Inflammatory macrophage treated with lipopolysaccharide for 4 hours (primary cell): ENCODE data around the gene GLG1.
"Not testable (repeated sequence)": the region's sequence is repeated elsewhere in the genome, so short reads cannot be mapped to it uniquely, and the experiment has no call there.

Source experiments
- DNase-seq: peaks from one replicate; pipeline ENCODE4 v3.0.0-alpha.2; 2020

Gene GLG1

GRCh38 chr16:74524926-74525325 is 82.0 kb downstream of the GLG1 start:
- DNase-seq: no peak

GRCh38 chr16:74524117-74524516 is 82.8 kb downstream of the GLG1 start:
- DNase-seq: no peak

DNA sequence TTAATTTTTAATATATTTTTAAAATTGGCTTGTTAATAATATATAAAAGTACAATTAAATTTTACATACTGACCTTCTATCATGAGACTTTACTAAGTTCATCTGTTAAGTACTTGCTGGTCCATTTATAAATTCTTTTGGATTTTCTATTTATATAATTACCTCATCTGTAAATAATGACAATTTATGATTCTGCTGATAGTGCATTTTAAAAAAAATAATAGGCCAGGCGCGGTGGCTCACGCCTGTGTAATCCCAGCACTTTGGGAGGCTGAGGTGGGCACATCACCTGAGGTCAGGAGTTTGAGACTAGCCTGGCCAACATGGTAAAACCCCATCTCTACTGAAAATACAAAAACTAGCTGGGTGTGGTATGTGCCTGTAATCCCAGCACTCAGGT is 83.2 kb downstream of the GLG1 start:
- not testable (repeated sequence) for DNase-seq

GRCh38 chr16:74522160-74522559 is 84.8 kb downstream of the GLG1 start:
- no peak for DNase-seq

DNA sequence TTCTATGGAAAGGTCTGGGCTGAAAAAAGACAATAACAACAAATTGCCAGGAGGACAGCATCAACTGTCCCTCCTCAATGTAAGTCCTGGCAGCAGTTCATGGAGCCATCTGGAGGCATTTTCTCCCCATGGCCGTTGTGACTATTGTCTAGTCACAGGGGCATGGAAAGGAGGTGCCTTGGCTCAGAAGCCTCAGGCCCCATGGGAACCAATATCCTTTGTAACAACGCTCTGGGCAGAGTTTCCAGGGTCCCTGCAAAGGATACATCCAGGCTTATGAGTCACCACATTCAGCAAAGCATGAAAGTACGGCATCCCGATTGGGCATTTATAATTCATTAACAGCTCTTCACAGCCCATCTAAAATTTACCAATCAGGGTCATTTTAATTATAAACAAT is 85.2 kb downstream of the GLG1 start:
- DNase-seq: no peak

DNA sequence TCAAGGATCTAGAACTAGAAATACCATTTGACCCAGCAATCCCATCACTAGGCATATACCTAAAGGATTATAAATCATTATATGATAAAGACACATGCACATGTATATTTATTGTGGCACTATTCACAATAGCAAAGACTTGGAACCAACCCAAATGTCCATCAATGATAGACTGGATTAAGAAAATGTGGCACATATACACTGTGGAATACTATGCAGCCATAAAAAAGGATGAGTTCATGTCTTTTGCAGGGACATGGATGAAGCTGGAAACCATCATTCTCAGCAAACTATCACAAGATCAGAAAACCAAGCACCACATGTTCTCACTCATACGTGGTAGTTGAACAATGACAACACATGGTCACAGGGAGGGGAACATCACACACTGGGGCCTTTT is 88.0 kb downstream of the GLG1 start:
- not testable (repeated sequence) for DNase-seq

- DNase-seq: no peak
Measured at GRCh38 chr16:74511961-74512360, 95.0 kb downstream of the GLG1 start.

DNA sequence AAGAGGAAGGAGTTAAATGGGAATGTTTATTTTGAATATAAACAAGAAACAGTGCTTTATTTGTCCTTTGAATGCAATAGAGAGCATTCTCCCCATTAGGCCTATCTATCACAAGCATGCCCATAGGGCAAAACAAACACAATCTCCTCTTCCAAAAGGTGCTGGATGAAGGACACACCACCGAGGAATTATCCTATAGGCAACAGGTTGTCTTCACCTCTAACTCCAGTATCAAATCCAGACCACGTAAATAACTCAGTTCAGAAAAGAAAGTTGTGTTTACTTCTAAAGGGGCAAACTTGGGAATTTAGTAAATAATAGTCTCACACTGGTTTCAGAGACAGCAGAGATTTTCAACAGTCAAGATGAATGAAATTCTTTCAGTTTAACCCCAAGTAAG is 101.9 kb downstream of the GLG1 start:
- no peak for DNase-seq

DNA sequence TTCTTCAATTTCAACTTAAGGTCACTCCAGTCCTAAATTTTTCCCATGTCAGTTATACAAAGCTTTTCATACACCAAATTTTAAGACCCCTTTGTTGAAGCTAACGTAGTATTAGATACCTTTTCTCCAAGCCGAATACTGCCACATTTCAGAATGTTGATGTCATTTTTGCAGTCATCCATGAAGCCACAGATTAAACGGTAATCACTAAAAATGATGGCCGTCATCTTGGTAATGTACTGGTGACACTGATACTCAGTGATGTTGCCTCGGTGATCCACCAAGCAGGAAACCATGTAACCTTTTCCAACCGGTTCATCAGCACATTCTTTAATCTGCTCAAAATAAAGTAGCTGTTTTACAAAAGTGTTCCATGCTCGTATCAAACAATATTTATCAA is 103.5 kb downstream of the GLG1 start:
- no peak for DNase-seq

- no peak for DNase-seq
Measured at GRCh38 chr16:74501484-74502478, 105.1 kb downstream of the GLG1 start.

DNA sequence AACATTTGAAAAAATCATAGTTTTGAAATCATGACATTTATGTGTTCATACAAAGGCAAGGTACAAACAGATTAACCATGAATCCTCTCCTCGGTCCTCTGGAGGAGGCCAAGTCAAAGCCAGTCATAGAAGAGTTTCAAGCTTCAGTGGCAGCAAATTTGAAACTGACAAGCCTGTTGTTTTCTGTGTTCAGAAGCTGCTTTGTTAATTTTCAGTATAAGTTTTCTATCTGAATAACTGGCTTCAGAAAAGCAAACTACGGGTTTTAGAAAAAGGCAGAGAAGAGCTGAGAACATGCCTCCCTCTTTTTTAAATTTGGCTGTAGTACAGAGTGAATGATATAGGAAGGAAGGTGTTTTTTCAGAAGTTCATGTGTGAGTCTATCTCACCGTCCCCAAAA is 106.0 kb downstream of the GLG1 start:
- DNase-seq: no peak

DNA sequence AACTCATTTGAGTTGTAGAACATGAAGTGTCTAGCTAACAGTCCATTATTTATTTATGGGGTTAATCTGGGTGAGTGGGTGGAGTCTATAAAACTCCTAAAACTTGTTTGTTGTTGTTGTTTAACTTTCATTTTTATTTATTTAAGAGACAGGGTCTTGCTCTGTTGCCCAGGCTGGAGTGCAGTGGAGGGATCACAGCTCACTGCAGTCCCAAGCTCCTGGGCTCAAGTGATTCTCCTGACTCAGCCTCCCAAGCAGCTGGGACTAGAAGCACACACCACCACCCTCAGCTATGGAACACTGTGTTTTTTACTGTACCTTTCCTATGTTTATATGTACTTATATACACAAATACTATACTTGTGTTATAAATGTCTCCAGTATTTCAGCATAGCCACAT is 107.8 kb downstream of the GLG1 start:
- no peak for DNase-seq

DNA sequence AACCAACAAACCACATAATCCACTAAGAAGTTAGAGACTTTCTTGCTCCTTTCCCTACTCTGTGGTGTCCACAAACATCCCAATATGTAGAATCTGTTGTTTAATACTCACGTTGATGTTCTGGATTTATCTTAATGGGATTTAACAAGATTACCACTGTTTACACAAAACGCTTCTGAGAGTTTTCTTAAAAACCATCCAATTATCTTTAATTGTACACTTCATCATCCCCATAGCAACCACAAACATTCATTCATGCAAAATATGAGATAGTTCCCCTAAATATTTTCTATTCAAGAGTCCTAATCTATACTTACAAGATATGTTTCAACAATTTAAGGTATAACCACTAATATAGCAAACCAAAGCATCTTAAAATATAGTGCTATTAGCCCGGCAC is 109.2 kb downstream of the GLG1 start:
- DNase-seq: no peak

GRCh38 chr16:74496054-74496453 is 110.9 kb downstream of the GLG1 start:
- no peak for DNase-seq

DNA sequence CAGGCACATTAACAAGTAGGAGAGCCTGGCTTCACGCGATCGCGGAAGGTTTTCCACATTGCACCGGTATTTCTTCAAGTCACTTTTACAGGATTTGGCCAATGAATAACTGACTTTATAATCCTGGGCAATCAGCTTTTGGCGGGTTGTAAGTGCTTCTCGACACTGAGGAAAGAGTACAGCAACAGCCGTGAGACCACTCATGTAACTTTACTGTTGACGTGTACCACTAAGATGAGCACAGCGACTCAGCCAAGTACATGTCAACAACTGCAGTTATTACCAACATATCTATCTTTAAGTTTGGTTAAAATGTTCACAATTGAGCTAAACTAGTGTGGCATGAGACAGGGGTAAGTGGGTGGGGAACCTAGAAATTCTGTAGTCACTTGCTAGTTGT is 113.9 kb downstream of the GLG1 start:
- DNase-seq: no peak

- DNase-seq: no peak
Measured at GRCh38 chr16:74487634-74488495, 119.0 kb downstream of the GLG1 start.

- DNase-seq: no peak
Measured at GRCh38 chr16:74485916-74486315, 121.0 kb downstream of the GLG1 start.

DNA sequence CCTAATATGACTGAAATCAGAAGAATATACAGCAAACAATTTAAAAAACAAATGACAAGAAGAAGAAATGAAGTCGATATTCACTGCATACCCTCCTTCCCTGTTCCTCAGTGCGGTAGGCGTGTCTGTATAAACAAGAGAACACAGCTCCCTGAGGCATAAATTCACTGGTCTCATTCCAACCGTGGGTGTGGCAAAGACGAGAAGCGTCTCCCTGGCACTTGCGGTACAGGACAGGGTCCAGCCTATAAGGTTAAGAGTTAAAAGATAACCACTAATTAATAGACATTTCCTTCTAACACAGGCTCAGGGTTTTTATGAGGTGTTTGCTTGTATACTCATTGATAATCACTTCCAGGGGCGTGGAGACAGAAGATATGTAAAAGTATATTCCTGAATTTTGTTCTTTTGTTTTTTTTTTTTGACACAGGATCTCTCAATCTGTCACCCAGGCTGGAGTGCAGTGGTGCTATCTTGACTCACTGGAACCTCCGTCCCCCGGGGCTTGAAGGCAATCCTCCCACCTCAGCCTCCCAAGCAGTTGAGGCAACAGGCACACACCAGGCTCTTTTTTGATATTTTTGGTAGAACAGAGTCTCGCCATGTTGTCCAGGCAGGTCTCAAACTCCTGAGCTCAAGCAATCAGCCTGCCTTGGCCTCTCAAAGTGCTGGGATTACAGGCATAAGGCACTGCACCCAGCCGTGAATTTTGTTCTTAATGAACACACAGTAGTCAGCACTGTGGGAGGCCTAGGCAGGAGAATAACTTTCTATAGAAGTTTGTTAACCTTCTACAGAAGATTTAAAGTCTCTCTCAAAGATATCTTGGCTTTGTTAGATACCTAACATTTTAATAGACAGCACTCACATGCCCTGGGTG is 126.5 kb downstream of the GLG1 start:
- no peak for DNase-seq

GRCh38 chr16:74477226-74477625 is 129.7 kb downstream of the GLG1 start:
- DNase-seq: no peak

- DNase-seq: no peak
Measured at GRCh38 chr16:74474416-74474815, 132.5 kb downstream of the GLG1 start.

GRCh38 chr16:74472540-74472939 is 134.4 kb downstream of the GLG1 start:
- no peak for DNase-seq

DNA sequence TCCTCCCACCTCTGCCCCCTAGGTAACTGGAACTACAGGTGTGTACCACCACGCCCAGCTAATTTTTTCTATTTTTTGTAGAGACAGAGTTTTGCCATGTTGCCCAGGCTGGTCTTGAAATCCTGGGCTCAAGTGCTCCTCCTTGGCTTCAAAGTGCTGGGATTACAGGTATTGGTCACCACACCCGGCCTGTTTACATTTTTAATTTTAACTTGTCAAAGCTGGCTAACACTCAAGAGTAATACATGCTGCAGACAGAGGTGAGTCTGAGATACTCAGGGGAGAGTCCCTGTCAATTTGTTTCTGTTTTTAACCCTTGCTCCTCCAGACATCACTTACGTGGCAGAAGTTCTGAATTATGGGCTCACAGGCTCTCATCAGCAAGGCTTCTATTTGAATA is 134.9 kb downstream of the GLG1 start:
- no peak for DNase-seq

GRCh38 chr16:74469946-74470478 is 136.9 kb downstream of the GLG1 start:
- no peak for DNase-seq
